Endothelial cell of umbilical vein (primary cell): ENCODE results near the gene NSD1.

Source experiments
- EZH2 ChIP-seq: IDR thresholded peaks from 2 replicates; pipeline ENCODE4 v1.6.1; 2012; ENCODE audit warnings: borderline replicate concordance, low read depth, mild to moderate bottlenecking, moderate library complexity, low read length, inconsistent platforms; ENCODE audit not compliant: severe bottlenecking
- GATA2 ChIP-seq: IDR thresholded peaks from 2 replicates; pipeline ENCODE4 v1.7.0; 2011; ENCODE audit warnings: low read depth, mild to moderate bottlenecking, moderate library complexity, mixed read lengths, low read length; ENCODE audit not compliant: insufficient read length, insufficient read depth
- JUN ChIP-seq: IDR thresholded peaks from 2 replicates; pipeline ENCODE4 v1.6.1; 2011; ENCODE audit warnings: borderline replicate concordance, low read depth; ENCODE audit not compliant: insufficient read length, insufficient read depth
- POLR2A ChIP-seq: IDR thresholded peaks from 2 replicates; pipeline ENCODE4 v1.6.1; 2012; ENCODE audit warnings: low read depth, mild to moderate bottlenecking, control low read depth, low read length
- POLR2AphosphoS5 ChIP-seq: IDR thresholded peaks from 2 replicates; pipeline ENCODE4 v1.6.1; 2012; ENCODE audit warnings: low read depth, mild to moderate bottlenecking, control low read depth, low read length, moderate library complexity; ENCODE audit not compliant: insufficient read depth
- TF ChIP-seq, protein P1 (sequence below): IDR thresholded peaks from 2 replicates; pipeline ENCODE4 v1.6.1; 2011; ENCODE audit not compliant: insufficient read depth, insufficient read length
- TF ChIP-seq, protein P2 (sequence below), 2 donors: IDR thresholded peaks; 1 replicate in 1 of 2; 2 replicates in 1 of 2; pipeline ENCODE4 v1.5.1; 2011; ENCODE audit warnings: low read length in 2 of 2, mild to moderate bottlenecking in 2 of 2, moderate library complexity in 2 of 2, control low read depth in 1 of 2, inconsistent platforms in 1 of 2, low read depth in 1 of 2; ENCODE audit not compliant: insufficient read depth in 1 of 2; ENCODE audit errors: extremely low read depth in 1 of 2

DNA sequence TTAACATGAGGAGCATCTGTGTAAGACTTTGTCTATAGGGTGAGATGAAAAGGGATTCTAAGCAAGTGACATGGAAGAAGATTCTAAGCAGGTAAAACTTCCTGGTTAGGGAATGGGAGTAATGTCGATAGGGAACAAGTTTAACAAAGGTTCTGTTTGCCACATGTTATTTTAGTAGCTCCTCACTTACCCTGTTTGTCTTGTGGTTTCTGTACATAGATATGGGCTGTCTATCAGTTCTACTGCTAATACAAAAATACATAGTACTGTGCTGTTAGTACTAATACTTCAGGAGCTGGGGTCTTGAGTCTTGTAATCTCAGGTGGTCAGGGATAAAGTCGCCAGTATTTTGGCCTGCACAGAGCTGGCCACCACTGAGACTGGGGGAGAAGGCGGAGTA, 137.1 kb downstream of the NSD1 start:
- TF ChIP-seq POLR2A (no peak), JUN (no peak), POLR2AphosphoS5 (no peak), EZH2 (no peak), GATA2 (no peak)
- TF ChIP-seq, protein P1, sequence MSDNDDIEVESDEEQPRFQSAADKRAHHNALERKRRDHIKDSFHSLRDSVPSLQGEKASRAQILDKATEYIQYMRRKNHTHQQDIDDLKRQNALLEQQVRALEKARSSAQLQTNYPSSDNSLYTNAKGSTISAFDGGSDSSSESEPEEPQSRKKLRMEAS, result no peak
- TF ChIP-seq, protein P2, sequence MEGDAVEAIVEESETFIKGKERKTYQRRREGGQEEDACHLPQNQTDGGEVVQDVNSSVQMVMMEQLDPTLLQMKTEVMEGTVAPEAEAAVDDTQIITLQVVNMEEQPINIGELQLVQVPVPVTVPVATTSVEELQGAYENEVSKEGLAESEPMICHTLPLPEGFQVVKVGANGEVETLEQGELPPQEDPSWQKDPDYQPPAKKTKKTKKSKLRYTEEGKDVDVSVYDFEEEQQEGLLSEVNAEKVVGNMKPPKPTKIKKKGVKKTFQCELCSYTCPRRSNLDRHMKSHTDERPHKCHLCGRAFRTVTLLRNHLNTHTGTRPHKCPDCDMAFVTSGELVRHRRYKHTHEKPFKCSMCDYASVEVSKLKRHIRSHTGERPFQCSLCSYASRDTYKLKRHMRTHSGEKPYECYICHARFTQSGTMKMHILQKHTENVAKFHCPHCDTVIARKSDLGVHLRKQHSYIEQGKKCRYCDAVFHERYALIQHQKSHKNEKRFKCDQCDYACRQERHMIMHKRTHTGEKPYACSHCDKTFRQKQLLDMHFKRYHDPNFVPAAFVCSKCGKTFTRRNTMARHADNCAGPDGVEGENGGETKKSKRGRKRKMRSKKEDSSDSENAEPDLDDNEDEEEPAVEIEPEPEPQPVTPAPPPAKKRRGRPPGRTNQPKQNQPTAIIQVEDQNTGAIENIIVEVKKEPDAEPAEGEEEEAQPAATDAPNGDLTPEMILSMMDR (IDR thresholded peaks at IDR 0.05; ENCODE audit: extremely low read depth in 1 of 2, insufficient read depth in 1 of 2, low read depth in 1 of 2, low read length in 2 of 2), result no peak
